ENCODE data around the gene PRKN.

Gene PRKN

GRCh38 chr6:162187168-162187935, 540.2 kb downstream of the PRKN start:
- TF ChIP-seq CTCF (IDR thresholded peaks at IDR 0.05; ENCODE audit: low read length, missing control alignments), result no peak
- no peak overlapping the region for H3K4me3 ChIP-seq (replicated peaks; ENCODE audit: low read depth, low read length)
- DNase-seq (ENCODE audit: low read depth), result no peak

- no peak for TF ChIP-seq CTCF (IDR thresholded peaks at IDR 0.05; ENCODE audit: low read length, missing control alignments)
- no peak for DNase-seq (ENCODE audit: low read depth)
- H3K4me3 ChIP-seq (replicated peaks; ENCODE audit: low read depth, low read length), result no peak overlapping the region
Observed at GRCh38 chr6:162184465-162184864, 543.1 kb downstream of the PRKN start.

GRCh38 chr6:162181741-162182401, 545.7 kb downstream of the PRKN start:
- no peak for TF ChIP-seq CTCF (IDR thresholded peaks at IDR 0.05; ENCODE audit: low read length, missing control alignments)
- DNase-seq (ENCODE audit: low read depth), result peak; percentile 13
- no peak overlapping the region for H3K4me3 ChIP-seq (replicated peaks; ENCODE audit: low read depth, low read length)

GRCh38 chr6:162181111-162181510, 546.5 kb downstream of the PRKN start:
- no peak for TF ChIP-seq CTCF (IDR thresholded peaks at IDR 0.05; ENCODE audit: low read length, missing control alignments)
- no peak overlapping the region for H3K4me3 ChIP-seq (replicated peaks; ENCODE audit: low read depth, low read length)
- no peak for DNase-seq (ENCODE audit: low read depth)

- H3K4me3 ChIP-seq (replicated peaks; ENCODE audit: low read depth, low read length), result no peak overlapping the region
- DNase-seq (ENCODE audit: low read depth), result no peak
- no peak for TF ChIP-seq CTCF (IDR thresholded peaks at IDR 0.05; ENCODE audit: low read length, missing control alignments)
Observed at GRCh38 chr6:162179196-162179951, 548.2 kb downstream of the PRKN start.

- H3K4me3 ChIP-seq (replicated peaks; ENCODE audit: low read depth, low read length), result no peak overlapping the region
- TF ChIP-seq CTCF (IDR thresholded peaks at IDR 0.05; ENCODE audit: low read length, missing control alignments), result no peak
- no peak for DNase-seq (ENCODE audit: low read depth)
Observed at GRCh38 chr6:162178666-162179065, 548.9 kb downstream of the PRKN start.
